NCI-H2029 treated with DMSO at 0.1 percent for 48 hours (cell line): ENCODE data around the gene FAM229A.

ENCODE experiments used
- DNase-seq: peaks from one replicate; lab custom pipeline; 2025; lab: John Stamatoyannopoulos, UW

FAM229A gene

DNA sequence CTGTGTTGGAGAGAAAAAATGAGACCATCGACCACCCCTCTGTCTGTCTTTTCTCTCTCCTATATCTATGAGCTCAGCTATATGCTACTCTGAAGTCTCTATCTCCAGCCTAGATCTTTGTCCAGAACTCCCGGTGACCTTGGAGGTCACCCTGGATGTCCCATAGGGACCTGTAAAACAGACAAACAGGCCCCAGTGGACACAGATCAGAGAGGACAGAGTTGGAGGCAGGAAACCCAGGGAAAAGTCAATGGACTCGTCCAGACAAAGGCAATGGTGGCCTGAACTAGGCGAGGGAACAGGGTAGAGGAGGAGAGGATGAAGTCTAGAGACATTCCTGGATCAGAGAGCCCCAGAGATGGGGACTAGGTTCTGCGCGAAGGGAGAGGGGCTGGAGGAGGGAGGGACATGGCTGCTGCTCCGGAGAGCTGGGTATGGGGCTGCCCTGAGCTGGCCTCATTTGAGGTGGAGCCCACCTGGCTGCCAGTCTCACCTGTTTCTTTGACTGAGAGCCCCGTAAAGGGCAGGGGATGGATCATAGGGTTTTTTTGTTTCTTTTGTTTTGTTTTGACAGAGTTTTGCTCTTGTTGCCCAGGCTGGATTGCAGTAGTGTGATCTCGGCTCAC lies 15.6 kb downstream of the FAM229A start:
- no peak for DNase-seq

- DNase-seq: no peak
Observed at GRCh38 chr1:32345289-32345827, 16.9 kb downstream of the FAM229A start.

- DNase-seq: no peak
Observed at GRCh38 chr1:32342704-32343103, 19.6 kb downstream of the FAM229A start.

DNA sequence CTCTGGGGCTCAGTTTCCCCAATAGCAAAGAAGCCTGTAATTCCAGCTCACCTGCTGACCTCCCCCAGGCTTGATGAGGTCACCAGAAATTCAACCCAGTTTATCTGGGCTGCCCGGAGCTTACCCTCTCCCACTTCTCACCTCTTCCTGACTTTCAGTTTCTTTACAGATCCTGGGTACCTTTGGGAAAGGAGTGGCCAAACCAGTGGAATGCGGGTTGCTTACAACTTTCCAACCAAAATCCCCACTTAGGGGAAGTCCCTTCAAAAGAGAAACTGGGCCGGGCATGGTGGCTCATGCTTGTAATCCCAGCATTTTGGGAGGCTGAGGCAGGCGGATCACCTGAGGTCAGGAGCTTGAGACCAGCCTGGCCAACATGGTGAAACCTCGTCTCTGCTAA lies 20.3 kb downstream of the FAM229A start:
- DNase-seq: no peak

DNA sequence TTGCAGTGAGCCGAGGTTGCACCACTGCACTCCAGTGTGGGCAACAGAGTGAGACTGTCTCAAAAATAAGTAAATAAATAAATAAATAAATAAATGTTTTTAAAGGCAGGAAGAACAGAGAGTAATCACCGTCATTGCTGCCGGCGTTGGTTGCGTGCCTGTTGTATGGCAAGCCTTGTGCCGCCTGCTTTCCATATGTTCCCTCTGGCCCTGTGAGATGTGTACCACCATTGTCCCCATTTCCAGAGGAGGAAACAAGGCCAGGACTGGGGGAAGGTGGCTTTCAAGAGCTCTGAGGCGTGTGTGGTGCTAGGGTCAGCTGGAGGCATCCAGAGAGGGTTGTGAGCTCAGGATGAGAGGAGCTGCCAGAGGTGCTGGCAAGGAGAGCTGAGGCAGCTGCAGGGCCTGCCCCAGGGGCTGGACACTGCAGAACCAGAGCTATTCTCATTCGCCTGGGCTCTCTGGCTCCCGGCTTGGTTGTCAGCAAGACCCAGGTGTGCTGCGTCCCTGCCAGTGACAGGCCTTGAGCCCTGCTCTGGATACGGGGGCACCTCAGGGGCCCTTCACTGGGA lies 21.0 kb downstream of the FAM229A start:
- no peak for DNase-seq

- no peak for DNase-seq
Observed at GRCh38 chr1:32339363-32339978, 22.8 kb downstream of the FAM229A start.

- no peak for DNase-seq
Observed at GRCh38 chr1:32338637-32339145, 23.6 kb downstream of the FAM229A start.

- no peak for DNase-seq
Observed at GRCh38 chr1:32337855-32338636, 24.2 kb downstream of the FAM229A start.

GRCh38 chr1:32336963-32337675 lies 25.2 kb downstream of the FAM229A start:
- DNase-seq: no peak

- DNase-seq: no peak
Observed at GRCh38 chr1:32336591-32336932, 25.7 kb downstream of the FAM229A start.

GRCh38 chr1:32335790-32336590 lies 26.3 kb downstream of the FAM229A start, which contains the start of gene MARCKSL1:
TSS of gene MARCKSL1 (minus strand) at chr1:32336233. CDS start at chr1:32336033, 200 bp downstream.
- DNase-seq: no peak

GRCh38 chr1:32335535-32335789 lies 26.8 kb downstream of the FAM229A start:
- DNase-seq: no peak

- DNase-seq: no peak
Observed at GRCh38 chr1:32334864-32335534, 27.3 kb downstream of the FAM229A start.

DNA sequence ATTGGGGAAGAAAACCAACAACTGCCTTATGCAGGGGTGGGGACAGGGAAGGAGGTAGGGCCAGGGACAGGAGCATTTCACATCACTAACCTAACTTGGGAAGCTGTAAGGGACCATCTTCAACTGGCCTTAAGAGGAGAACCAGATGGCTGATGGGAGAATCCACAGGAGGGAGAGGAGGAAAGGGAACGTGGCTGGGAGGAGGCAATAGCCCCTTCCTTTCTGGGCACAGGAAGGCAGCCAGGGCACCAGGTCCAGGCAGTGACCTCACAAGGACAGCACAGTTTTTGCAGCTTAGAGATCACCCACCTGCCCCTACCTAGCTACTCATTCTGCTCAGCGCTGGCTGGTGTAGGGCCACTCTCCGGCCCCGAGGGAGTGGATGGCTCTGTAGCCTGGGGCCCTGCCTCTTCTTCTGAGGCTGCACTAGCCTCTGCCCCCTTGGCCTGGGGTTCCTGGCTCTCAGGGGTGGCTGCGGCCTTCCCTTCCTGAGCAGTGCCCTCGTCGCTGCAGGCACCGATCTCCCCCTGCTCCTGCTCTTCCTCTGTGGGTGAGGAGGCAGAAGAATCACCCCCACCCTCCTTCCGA lies 27.9 kb downstream of the FAM229A start:
- DNase-seq: no peak

GRCh38 chr1:32333251-32333963 lies 28.9 kb downstream of the FAM229A start:
- DNase-seq: no peak

DNA sequence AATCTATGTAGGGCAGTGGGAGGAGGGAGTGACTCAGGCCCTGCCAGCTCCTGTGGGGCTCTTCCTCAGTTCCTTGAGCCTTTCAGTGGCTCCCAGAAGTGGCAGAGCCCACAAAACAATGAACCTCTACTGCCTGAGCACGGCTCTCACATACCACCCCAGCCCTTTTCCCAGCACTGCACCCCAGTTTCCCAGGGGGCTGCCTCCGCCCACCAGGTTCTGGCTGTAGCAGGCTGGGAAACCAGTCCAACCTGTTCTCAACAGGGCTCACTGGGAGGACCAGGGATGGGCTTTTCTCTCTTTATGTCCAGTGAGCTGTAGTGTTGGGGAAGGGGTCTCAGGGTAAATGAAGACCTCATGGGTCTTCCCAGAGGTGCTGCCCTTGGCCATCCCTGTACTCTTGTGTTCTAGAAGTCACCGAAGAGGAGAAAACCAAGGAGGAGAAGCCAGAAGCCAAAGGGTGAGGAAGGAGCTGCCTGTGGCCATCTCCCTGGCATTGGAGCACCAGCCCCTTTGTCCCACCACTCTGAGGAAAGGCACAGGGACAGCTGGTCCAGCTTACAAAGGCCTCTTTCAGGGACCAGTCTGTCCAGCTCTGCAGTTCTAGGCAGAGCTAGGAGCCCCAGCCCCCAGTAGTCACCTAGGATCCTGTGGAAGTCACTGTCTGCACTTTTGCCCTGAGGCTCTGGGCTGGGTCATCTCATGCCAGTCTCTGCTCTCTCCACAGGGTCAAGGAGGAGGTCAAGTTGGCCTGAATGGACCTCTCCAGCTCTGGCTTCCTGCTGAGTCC lies 29.8 kb downstream of the FAM229A start:
- no peak for DNase-seq

DNA sequence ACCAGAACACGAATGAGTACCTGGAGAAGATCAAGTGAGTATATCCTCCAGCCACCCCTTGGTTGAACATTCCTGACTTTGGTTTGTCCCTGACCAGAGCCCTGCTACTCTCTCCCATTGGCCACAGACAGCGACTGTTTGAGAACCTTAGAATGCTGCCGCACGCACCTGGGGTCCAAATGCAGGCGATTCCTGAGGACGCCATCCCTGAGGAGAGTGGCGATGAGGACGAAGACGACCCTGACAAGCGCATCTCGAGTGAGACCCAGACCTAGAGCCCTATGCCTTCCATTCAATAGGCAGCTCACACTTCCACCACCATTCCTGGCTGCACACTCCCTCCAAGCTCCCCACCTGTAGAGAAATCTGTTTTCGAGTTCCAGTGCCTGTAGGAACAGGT lies 30.7 kb downstream of the FAM229A start:
- no peak for DNase-seq

GRCh38 chr1:32330558-32331151 lies 31.6 kb downstream of the FAM229A start:
- no peak for DNase-seq
